ENCODE data around the gene FNIP1. TPM values are rescaled to one million over a fixed set of nuclear protein-coding genes. Genes with fewer than 3 reads are reported as not detected.
"Not testable (repeated sequence)": the region's sequence is repeated elsewhere in the genome, so short reads cannot be mapped to it uniquely, and the experiment has no call there.

FNIP1 gene
- total RNA-seq, 1 donor from 2014 or later = 31.0 TPM

GRCh38 chr5:131787736-131788135, 9.1 kb downstream of the FNIP1 start:
- DNase-seq (ENCODE audit: low read depth in 2 of 2) = no peak

- no peak for DNase-seq (ENCODE audit: low read depth in 2 of 2)
Observed at GRCh38 chr5:131786900-131787692, 9.7 kb downstream of the FNIP1 start.

GRCh38 chr5:131786036-131786435, 10.8 kb downstream of the FNIP1 start:
- DNase-seq (ENCODE audit: low read depth in 2 of 2) = no peak

GRCh38 chr5:131783874-131784273, 12.9 kb downstream of the FNIP1 start:
- DNase-seq (ENCODE audit: low read depth in 2 of 2) = no peak

DNA sequence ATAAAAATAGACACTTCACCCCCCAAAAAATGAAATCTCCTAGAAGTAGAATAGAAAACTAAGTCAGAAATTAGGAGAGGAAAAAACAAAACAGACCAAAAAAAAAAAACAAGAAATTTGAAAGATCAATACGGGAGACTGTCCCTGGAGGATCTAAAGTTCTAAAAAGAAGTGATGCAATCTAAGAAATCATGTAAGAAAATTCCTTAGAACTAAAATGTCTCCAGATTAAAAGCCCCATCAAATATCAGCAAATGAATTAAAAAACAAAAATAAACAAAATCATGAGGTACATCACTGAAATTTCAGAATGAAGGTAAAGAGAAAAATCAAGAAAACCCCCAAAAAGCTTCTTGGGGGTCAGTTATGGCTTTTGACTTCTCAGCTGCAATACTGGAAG, 13.5 kb downstream of the FNIP1 start:
- no peak for DNase-seq (ENCODE audit: low read depth in 2 of 2)

GRCh38 chr5:131782717-131783116, 14.1 kb downstream of the FNIP1 start:
- no peak for DNase-seq (ENCODE audit: low read depth in 2 of 2)

- DNase-seq (ENCODE audit: low read depth in 2 of 2) = not testable (repeated sequence)
Observed at GRCh38 chr5:131778141-131778540, 18.7 kb downstream of the FNIP1 start.

DNA sequence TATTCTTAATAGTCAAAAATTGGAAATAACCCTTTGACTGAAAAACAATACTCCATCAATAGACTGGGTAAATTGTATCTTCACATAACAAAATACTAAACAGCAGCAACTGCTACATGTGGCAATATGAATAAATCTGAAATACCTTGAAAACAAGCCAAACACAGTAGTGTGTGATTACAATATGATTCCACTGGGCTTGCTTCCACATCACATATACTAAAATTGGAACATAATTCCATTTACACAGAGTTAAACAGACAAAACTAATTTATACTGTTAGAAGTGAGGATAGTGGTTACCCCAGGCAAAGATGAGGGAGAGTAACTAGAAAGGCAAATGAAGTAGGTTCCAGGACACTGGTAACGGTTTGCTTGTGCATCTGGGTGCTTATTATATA, 20.4 kb downstream of the FNIP1 start:
- no peak for DNase-seq (ENCODE audit: low read depth in 2 of 2)

GRCh38 chr5:131774652-131775367, 22.0 kb downstream of the FNIP1 start:
- no peak for DNase-seq (ENCODE audit: low read depth in 2 of 2)

DNA sequence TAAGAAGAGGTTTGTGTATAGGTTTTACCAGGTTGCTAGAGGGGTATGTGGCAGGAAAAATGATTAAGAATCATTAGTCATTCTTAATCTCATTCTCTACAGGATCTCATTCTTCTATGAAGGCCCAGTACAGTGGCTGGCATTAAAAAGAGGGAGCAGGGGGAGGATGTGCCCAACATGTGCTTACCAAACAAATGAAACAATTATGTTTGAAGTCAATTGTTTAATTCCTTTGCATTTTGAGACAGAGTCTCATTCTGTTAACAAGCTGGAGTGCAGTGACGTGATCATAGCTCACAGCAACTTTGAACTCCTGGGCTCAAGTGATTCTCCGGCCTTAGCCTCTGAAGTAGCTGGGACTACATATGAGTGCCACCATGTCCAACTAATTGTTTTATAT, 23.0 kb downstream of the FNIP1 start:
- peak in 1 of 2 donors; percentile 19 for DNase-seq (ENCODE audit: low read depth in 2 of 2)

- no peak for DNase-seq (ENCODE audit: low read depth in 2 of 2)
Observed at GRCh38 chr5:131771692-131772091, 25.1 kb downstream of the FNIP1 start.

GRCh38 chr5:131769961-131770360, 26.9 kb downstream of the FNIP1 start:
- DNase-seq (ENCODE audit: low read depth in 2 of 2) = no peak

GRCh38 chr5:131769336-131769735, 27.5 kb downstream of the FNIP1 start:
- no peak for DNase-seq (ENCODE audit: low read depth in 2 of 2)

- DNase-seq (ENCODE audit: low read depth in 2 of 2) = no peak
Observed at GRCh38 chr5:131767891-131768290, 28.9 kb downstream of the FNIP1 start.

- peak; percentile 37 to 39 for DNase-seq (ENCODE audit: low read depth in 2 of 2)
Observed at GRCh38 chr5:131766689-131767088, 30.1 kb downstream of the FNIP1 start.

DNA sequence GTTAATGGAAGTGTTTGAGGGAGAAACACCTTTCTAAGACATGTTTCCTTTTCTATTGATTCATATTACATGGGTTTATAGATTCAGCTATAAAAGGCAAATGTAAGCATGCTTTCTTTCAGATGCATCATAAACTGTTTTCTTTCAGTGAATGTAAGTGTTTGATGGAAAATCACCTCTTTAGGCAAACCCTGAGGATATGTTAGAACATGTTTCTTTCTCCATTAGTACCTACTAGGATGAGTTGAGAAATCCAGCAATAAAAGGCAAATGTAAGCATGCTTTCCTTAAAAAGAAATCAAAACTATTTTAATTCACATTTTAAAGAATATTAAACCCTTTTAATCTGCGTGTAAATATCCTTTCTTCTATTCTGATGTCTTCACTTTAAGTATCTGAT, 31.6 kb downstream of the FNIP1 start:
- no peak for DNase-seq (ENCODE audit: low read depth in 2 of 2)

GRCh38 chr5:131763968-131764367, 32.8 kb downstream of the FNIP1 start:
- DNase-seq (ENCODE audit: low read depth in 2 of 2) = no peak

- no peak for DNase-seq (ENCODE audit: low read depth in 2 of 2)
Observed at GRCh38 chr5:131760793-131761192, 36.0 kb downstream of the FNIP1 start.

DNA sequence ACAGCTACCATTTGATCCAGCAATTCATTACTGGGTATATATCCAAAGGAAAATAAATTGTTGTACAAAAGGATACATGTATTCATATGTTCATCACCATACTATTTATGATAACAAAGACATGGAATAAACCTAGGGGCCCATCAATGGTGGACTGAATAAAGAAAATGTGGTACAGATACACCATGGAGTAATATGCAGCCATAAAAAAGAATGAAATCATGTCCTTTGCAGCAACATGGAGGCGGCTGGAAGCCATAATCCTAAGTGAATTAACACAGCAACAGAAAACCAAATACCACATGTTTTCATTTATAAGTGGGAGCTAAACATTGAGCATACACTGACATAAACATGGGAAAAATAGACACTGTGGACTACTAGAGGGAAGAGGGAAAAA, 37.1 kb downstream of the FNIP1 start:
- no peak for DNase-seq (ENCODE audit: low read depth in 2 of 2)

DNA sequence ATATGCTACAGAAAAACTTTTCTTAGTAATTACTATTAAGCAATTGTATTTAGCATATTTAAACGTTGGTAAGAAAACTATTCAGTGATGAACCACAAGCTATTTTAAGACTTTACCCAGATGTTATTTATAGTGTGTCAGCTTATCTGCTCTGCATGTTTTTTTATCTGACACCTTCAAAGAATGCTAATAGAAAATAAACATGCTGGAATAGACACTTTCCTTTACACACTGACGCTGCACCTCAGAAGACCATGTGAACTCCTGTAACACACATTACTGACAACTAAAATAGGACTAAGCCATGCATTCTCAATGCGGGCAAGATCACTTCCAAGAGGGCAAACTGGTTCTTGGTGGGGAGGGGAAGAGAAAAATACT, 38.3 kb downstream of the FNIP1 start:
- DNase-seq (ENCODE audit: low read depth in 2 of 2) = no peak

DNA sequence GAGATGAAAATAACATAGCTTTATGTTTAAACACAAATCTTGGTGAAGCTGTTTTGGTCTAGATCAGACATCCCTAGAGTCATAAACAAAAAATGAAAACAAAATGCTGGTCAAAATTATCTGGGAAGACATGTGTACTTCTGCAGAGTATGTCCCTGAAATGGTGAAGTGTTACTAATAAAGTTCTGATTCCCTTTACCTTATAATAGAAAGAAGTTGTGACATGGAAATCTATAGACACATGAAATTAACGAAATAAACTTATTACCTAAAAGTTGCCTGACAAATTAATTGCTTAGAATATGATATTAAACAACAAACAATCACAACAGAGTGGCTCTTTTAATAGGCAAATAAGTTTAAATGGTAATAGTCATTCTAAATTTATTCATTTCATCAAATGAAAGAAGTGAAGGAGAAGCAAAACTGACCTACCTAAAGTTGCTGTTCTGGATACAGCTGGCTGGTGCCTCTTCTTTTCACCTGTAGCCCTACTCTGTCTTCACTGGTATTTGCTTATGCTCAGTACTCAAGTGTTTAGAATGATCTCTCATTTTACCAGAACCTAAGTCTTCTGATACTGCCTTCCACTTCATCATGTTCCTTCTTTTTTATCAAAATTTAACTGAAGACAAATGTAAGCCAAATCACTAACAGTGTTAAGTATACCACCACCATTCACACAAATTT, 38.8 kb downstream of the FNIP1 start:
- DNase-seq (ENCODE audit: low read depth in 2 of 2) = no peak

DNA sequence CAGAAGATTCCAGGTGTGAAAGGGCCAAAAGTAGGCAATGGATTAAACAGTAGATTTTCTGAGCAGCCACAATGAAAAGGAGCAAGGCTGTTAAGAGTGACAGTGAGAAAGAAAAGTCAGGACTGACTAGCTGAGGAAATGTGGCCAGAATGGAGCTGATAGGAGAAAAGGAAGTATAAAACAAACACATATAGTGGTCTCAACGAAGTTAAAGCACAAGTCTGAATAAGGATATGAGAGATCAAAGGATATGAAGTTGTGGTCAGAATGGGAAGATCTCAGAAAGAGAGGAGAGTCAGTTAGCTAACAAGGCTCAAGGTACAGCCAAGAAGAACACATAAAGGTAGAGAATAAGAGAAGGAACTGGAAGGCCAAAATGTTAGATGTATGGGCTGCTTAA, 39.9 kb downstream of the FNIP1 start:
- DNase-seq (ENCODE audit: low read depth in 2 of 2) = no peak

- no peak for DNase-seq (ENCODE audit: low read depth in 2 of 2)
Observed at GRCh38 chr5:131754363-131754762, 42.5 kb downstream of the FNIP1 start.
